HCT116 (cell line): Measurements from ENCODE around the gene HOGA1. TPM values are rescaled to one million over a fixed set of nuclear protein-coding genes. Genes with fewer than 3 reads are reported as not detected.
A peak's percentile ranks its signal among the peaks of the same experiment; 100 is the strongest.

Experiments
- ATAC-seq: fragments of 200-7000 bp; cut with Tn5 transposase; 2 replicates; pipeline ENCODE4 v1.9.1; 2020; ENCODE audit warnings: mild to moderate bottlenecking, moderate library complexity
- BruUV-seq: library from RNA; stranded (reverse); fragments of 400-500 nt; replicated peaks from 2 replicates; lab custom pipeline; 2021; lab: Mats Ljungman, UMichigan
- CTCF ChIA-PET: fragments of 300-600 bp; sonication (Branson Sonifier 250); formaldehyde crosslinking; loops from one replicate; lab custom pipeline; 2021; ENCODE audit warnings: antibody characterized with exemption; lab: Charles Lee
- POLR2A ChIA-PET: fragments of 300-600, 350-600 bp; sonication (Branson Sonifier 250); formaldehyde crosslinking; loops from one replicate; lab custom pipeline; 2021; ENCODE audit warnings: antibody characterized with exemption; lab: Charles Lee
- RAD21 ChIA-PET, 2 experiments: fragments of 300-600 bp; sonication (Branson Sonifier 250); formaldehyde crosslinking; loops; one replicate each; lab custom pipeline; 2023; ENCODE audit warnings: low total read pairs in 2 of 2; ENCODE audit not compliant: uncharacterized antibody in 2 of 2, unreplicated experiment in 2 of 2, low non-redundant PET in 1 of 2; lab: Charles Lee
- DNase-seq: peaks from one replicate; pipeline ENCODE4 v3.0.0-alpha.2; 2010; ENCODE audit warnings: low read depth, low spot score
- H2AFZ ChIP-seq: fragments of 200-600 bp; shearing (Covaris generic), sonication (generic); 2 replicates; pipeline ENCODE4 v1.6.1; 2017; ENCODE audit warnings: low read depth, mixed run types, mixed read lengths, antibody characterized with exemption, low read length; ENCODE audit not compliant: poor library complexity, severe bottlenecking
- H3K27ac ChIP-seq: 2 replicates; pipeline ENCODE4 v1.5.1; 2012; ENCODE audit warnings: low read depth, low read length
- H3K27me3 ChIP-seq: fragments of 200-600 bp; sonication (generic); 2 replicates; pipeline ENCODE4 v1.6.1; 2016; ENCODE audit warnings: mixed run types, low read length, mixed read lengths; ENCODE audit not compliant: insufficient read depth
- H3K36me3 ChIP-seq, 2 experiments: fragments of 200-500 bp in 1 of 2; fragments of 200-600 bp in 1 of 2; sonication (Bioruptor generic) in 1 of 2; sonication (generic) in 1 of 2; 2 replicates each; pipeline versions ENCODE4 v1.5.1 to v1.6.1; 2014 to 2016; ENCODE audit warnings: low read length in 2 of 2, inconsistent platforms in 1 of 2, mixed read lengths in 1 of 2, mixed run types in 1 of 2; ENCODE audit not compliant: insufficient read depth in 2 of 2, control insufficient read depth in 1 of 2
- H3K4me1 ChIP-seq, 2 experiments: fragments of 200-600 bp in 1 of 2; sonication (generic) in 1 of 2; 2 replicates each; pipeline versions ENCODE4 v1.5.1 to v1.6.1; 2012 to 2017; ENCODE audit warnings: low read length in 2 of 2, inconsistent platforms in 1 of 2, mild to moderate bottlenecking in 1 of 2, mixed read lengths in 1 of 2, mixed run types in 1 of 2, moderate library complexity in 1 of 2; ENCODE audit not compliant: insufficient read depth in 2 of 2, control insufficient read depth in 1 of 2
- H3K4me2 ChIP-seq: fragments of 200-600 bp; sonication (generic); 2 replicates; pipeline ENCODE4 v1.6.1; 2017; ENCODE audit warnings: mixed run types, low read length, mixed read lengths
- H3K4me3 ChIP-seq, 2 experiments: fragments of 200-600 bp in 1 of 2; sonication (generic) in 1 of 2; replicated peaks in 1 of 2; 2 replicates each; pipeline ENCODE4 v1.5.1; 2011 to 2016; ENCODE audit warnings: low read length in 2 of 2, control low read depth in 1 of 2, low read depth in 1 of 2, mild to moderate bottlenecking in 1 of 2, mixed read lengths in 1 of 2, mixed run types in 1 of 2
- H3K79me2 ChIP-seq: fragments of 200-600 bp; sonication (generic); 2 replicates; pipeline ENCODE4 v1.6.1; 2017; ENCODE audit warnings: mild to moderate bottlenecking, mixed run types, low read length, moderate library complexity, mixed read lengths; ENCODE audit not compliant: insufficient read depth
- H3K9ac ChIP-seq: fragments of 200-600 bp; sonication (generic); 2 replicates; pipeline ENCODE4 v1.6.1; 2016; ENCODE audit warnings: low read length, mixed read lengths
- H3K9me2 ChIP-seq: fragments of 200-600 bp; sonication (generic), shearing (Covaris generic); 2 replicates; pipeline ENCODE4 v1.6.1; 2017; ENCODE audit warnings: mixed run types, mild to moderate bottlenecking, moderate library complexity; ENCODE audit not compliant: insufficient read depth
- H3K9me3 ChIP-seq, 2 experiments: fragments of 200-500 bp in 1 of 2; fragments of 200-600 bp in 1 of 2; sonication (Bioruptor generic) in 1 of 2; sonication (generic) in 1 of 2; 2 replicates each; pipeline ENCODE4 v1.6.1; 2014 to 2017; ENCODE audit warnings: low read length in 2 of 2, mixed read lengths in 2 of 2, inconsistent platforms in 1 of 2, low read depth in 1 of 2, mild to moderate bottlenecking in 1 of 2, mixed run types in 1 of 2, moderate library complexity in 1 of 2; ENCODE audit not compliant: control insufficient read depth in 1 of 2, insufficient read depth in 1 of 2
- H4K20me1 ChIP-seq: fragments of 200-600 bp; sonication (generic), shearing (Covaris generic); 2 replicates; pipeline ENCODE4 v1.6.1; 2017; ENCODE audit warnings: mixed run types, mild to moderate bottlenecking, moderate library complexity; ENCODE audit not compliant: insufficient read depth
- CBX3 ChIP-seq: IDR thresholded peaks from 2 replicates; pipeline ENCODE4 v1.6.1; 2012; ENCODE audit warnings: low read depth
- ELF1 ChIP-seq: IDR thresholded peaks from 2 replicates; pipeline ENCODE4 v1.6.1; 2012; ENCODE audit warnings: low read depth, borderline replicate concordance
- EZH2 ChIP-seq: fragments of 200-600 bp; sonication (generic); IDR thresholded peaks from 2 replicates; pipeline ENCODE4 v1.6.1; 2017; ENCODE audit warnings: antibody characterized with exemption, mixed run types
- EZH2phosphoT487 ChIP-seq: fragments of 200-600 bp; IDR thresholded peaks from 2 replicates; pipeline ENCODE4 v1.6.1; 2018; ENCODE audit warnings: antibody characterized with exemption, borderline replicate concordance
- FOSL1 ChIP-seq: IDR thresholded peaks from 2 replicates; pipeline ENCODE4 v1.6.1; 2012; ENCODE audit warnings: low read depth
- SIN3A ChIP-seq: IDR thresholded peaks from 2 replicates; pipeline ENCODE4 v1.6.1; 2012; ENCODE audit warnings: low read depth
- SP1 ChIP-seq: IDR thresholded peaks from 2 replicates; pipeline ENCODE4 v1.6.1; 2012; ENCODE audit warnings: low read depth
- TCF7L2 ChIP-seq: IDR thresholded peaks from 2 replicates; pipeline ENCODE4 v1.7.0; 2011; ENCODE audit warnings: borderline replicate concordance, inconsistent platforms; ENCODE audit not compliant: insufficient read depth, insufficient read length; ENCODE audit errors: extremely low read depth
- intact Hi-C: fragments of 100-400 bp; cut with micrococcal nuclease; formaldehyde crosslinking; loops from 2 replicates; pipeline ENCODE4 v1.10.0; 2022
- total RNA-seq: library from RNA; stranded (reverse); gene quantifications from one replicate; pipeline ENCODE4 v1.2.1, GENCODE V29; 2021; ENCODE audit not compliant: unreplicated experiment
- TF ChIP-seq, protein P1 (sequence below): IDR thresholded peaks from 2 replicates; pipeline ENCODE4 v1.6.1; 2012
- TF ChIP-seq, protein P2 (sequence below), 3 experiments: fragments of 200-600 bp in 1 of 3; sonication (generic) in 1 of 3; IDR thresholded peaks in 2 of 3; conservative IDR thresholded peaks in 1 of 3; 2 replicates each; pipeline ENCODE4 v1.5.1; 2012 to 2017; ENCODE audit warnings: low read depth in 2 of 3, low read length in 2 of 3, antibody characterized with exemption in 1 of 3, borderline replicate concordance in 1 of 3, control low read depth in 1 of 3, mild to moderate bottlenecking in 1 of 3, mixed read lengths in 1 of 3, mixed run types in 1 of 3, moderate library complexity in 1 of 3; ENCODE audit not compliant: insufficient read depth in 1 of 3
- TF ChIP-seq, protein P3 (sequence below): IDR thresholded peaks from 2 replicates; pipeline ENCODE4 v1.6.1; 2012
- TF ChIP-seq, protein P4 (sequence below): IDR thresholded peaks from 2 replicates; pipeline ENCODE4 v1.6.1; 2012; ENCODE audit warnings: low read depth
- TF ChIP-seq, protein P5 (sequence below): IDR thresholded peaks from 2 replicates; pipeline ENCODE4 v1.6.1; 2011; ENCODE audit warnings: mild to moderate bottlenecking, low read length, moderate library complexity; ENCODE audit not compliant: insufficient replicate concordance; ENCODE audit errors: extremely low read depth

HOGA1 gene
- total RNA-seq, 1 experiment from 2014 or later, result 1.6 TPM

DNA sequence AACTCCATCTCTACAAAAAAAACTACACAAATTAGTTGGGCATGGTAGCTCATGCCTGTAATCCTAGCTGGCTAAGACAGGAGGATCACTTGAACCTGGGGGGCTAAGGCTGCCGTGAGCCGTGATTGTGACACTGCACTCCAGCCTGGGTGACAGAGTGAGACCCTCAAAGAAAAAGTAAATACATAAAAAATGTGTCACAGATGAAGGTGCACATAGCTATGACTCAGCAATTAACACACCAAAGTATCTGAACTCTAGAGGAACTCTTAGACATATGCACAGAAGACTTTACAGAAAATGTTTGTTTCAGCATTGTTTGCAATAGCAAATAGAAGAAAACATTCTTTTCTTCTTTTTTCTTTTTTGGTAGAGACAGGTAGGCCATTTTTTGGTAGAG lies 13.6 kb downstream of the HOGA1 start:
- POLR2A ChIA-PET, result no interaction called here
- Histone ChIP-seq H3K27ac (peak overlapping the region; percentile 65), H2AFZ (no peak overlapping the region), H3K4me3 (no peak overlapping the region), H3K9me3 (no peaks in the 10 kb centered on the region), H3K9me2 (no peaks in the 10 kb centered on the region), H3K4me2 (peak overlapping the region; percentile 68), H3K79me2 (no peaks in the 10 kb centered on the region), H3K4me1 (peaks cover 27 to 37% of the 10 kb centered on the region in 2 experiments), H3K9ac (peak overlapping the region; percentile 42), H4K20me1 (no peaks in the 10 kb centered on the region), H3K27me3 (no peaks in the 10 kb centered on the region), H3K36me3 (no peaks in the 10 kb centered on the region)
- intact Hi-C loops, result no loop called here
- ATAC-seq (no peak), DNase-seq (no peak)
- BruUV-seq, result no TSS peak
- CTCF ChIA-PET, result interaction anchor here (1.1 to 1.6 kb wide), 3 partner anchors 14 to 26 kb away, joined by 3 to 7 read pairs (median 5); partner anchors contain the start of genes ANKRD2 and HOGA1
- TF ChIP-seq EZH2 (no peak), ELF1 (no peak), CBX3 (no peak), FOSL1 (peak; percentile 23; the same call in 1 of the 2 replicates), EZH2phosphoT487 (no peak), SIN3A (no peak), SP1 (peak; percentile 21; the same call in 1 of the 2 replicates), TCF7L2 (no peak)
- TF ChIP-seq, protein P1, sequence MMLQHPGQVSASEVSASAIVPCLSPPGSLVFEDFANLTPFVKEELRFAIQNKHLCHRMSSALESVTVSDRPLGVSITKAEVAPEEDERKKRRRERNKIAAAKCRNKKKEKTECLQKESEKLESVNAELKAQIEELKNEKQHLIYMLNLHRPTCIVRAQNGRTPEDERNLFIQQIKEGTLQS, result no peak
- TF ChIP-seq, protein P2, sequence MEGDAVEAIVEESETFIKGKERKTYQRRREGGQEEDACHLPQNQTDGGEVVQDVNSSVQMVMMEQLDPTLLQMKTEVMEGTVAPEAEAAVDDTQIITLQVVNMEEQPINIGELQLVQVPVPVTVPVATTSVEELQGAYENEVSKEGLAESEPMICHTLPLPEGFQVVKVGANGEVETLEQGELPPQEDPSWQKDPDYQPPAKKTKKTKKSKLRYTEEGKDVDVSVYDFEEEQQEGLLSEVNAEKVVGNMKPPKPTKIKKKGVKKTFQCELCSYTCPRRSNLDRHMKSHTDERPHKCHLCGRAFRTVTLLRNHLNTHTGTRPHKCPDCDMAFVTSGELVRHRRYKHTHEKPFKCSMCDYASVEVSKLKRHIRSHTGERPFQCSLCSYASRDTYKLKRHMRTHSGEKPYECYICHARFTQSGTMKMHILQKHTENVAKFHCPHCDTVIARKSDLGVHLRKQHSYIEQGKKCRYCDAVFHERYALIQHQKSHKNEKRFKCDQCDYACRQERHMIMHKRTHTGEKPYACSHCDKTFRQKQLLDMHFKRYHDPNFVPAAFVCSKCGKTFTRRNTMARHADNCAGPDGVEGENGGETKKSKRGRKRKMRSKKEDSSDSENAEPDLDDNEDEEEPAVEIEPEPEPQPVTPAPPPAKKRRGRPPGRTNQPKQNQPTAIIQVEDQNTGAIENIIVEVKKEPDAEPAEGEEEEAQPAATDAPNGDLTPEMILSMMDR (IDR thresholded peaks at IDR 0.05 in 2 of 3, conservative IDR thresholded peaks at IDR 0.05 in 1 of 3; ENCODE audit: borderline replicate concordance in 1 of 3, insufficient read depth in 1 of 3, low read depth in 2 of 3, low read length in 2 of 3), result no peak
- TF ChIP-seq, protein P3, sequence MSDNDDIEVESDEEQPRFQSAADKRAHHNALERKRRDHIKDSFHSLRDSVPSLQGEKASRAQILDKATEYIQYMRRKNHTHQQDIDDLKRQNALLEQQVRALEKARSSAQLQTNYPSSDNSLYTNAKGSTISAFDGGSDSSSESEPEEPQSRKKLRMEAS, result no peak
- TF ChIP-seq, protein P4, sequence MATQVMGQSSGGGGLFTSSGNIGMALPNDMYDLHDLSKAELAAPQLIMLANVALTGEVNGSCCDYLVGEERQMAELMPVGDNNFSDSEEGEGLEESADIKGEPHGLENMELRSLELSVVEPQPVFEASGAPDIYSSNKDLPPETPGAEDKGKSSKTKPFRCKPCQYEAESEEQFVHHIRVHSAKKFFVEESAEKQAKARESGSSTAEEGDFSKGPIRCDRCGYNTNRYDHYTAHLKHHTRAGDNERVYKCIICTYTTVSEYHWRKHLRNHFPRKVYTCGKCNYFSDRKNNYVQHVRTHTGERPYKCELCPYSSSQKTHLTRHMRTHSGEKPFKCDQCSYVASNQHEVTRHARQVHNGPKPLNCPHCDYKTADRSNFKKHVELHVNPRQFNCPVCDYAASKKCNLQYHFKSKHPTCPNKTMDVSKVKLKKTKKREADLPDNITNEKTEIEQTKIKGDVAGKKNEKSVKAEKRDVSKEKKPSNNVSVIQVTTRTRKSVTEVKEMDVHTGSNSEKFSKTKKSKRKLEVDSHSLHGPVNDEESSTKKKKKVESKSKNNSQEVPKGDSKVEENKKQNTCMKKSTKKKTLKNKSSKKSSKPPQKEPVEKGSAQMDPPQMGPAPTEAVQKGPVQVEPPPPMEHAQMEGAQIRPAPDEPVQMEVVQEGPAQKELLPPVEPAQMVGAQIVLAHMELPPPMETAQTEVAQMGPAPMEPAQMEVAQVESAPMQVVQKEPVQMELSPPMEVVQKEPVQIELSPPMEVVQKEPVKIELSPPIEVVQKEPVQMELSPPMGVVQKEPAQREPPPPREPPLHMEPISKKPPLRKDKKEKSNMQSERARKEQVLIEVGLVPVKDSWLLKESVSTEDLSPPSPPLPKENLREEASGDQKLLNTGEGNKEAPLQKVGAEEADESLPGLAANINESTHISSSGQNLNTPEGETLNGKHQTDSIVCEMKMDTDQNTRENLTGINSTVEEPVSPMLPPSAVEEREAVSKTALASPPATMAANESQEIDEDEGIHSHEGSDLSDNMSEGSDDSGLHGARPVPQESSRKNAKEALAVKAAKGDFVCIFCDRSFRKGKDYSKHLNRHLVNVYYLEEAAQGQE, result no peak
- TF ChIP-seq, protein P5, sequence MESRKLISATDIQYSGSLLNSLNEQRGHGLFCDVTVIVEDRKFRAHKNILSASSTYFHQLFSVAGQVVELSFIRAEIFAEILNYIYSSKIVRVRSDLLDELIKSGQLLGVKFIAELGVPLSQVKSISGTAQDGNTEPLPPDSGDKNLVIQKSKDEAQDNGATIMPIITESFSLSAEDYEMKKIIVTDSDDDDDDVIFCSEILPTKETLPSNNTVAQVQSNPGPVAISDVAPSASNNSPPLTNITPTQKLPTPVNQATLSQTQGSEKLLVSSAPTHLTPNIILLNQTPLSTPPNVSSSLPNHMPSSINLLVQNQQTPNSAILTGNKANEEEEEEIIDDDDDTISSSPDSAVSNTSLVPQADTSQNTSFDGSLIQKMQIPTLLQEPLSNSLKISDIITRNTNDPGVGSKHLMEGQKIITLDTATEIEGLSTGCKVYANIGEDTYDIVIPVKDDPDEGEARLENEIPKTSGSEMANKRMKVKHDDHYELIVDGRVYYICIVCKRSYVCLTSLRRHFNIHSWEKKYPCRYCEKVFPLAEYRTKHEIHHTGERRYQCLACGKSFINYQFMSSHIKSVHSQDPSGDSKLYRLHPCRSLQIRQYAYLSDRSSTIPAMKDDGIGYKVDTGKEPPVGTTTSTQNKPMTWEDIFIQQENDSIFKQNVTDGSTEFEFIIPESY, result no peak
- RAD21 ChIA-PET, result no interaction called here
